Ovary (tissue), 9 donors: ENCODE measurements around the gene B3GNT5. TPM values are rescaled to one million over a fixed set of nuclear protein-coding genes. Genes with fewer than 3 reads are reported as not detected.

Experiments
- DNase-seq, 5 donors: peaks; one replicate each; pipeline ENCODE4 v3.0.0-alpha.2; 2019 to 2020
- H3K27ac ChIP-seq, 2 donors: fragments of 200-600 bp; one replicate each; pipeline versions ENCODE4 v1.5.1 to v1.8.0; 2019 to 2022
- H3K27me3 ChIP-seq: fragments of 200-600 bp; one replicate; pipeline ENCODE4 v1.8.0; 2022
- H3K36me3 ChIP-seq: fragments of 200-600 bp; sonication (generic); one replicate; pipeline ENCODE4 v1.5.1; 2019
- H3K4me1 ChIP-seq: one replicate; pipeline ENCODE4 v1.8.1; 2013; ENCODE audit warnings: mild to moderate bottlenecking, moderate library complexity; ENCODE audit not compliant: insufficient read depth
- H3K4me3 ChIP-seq: fragments of 200-600 bp; sonication (generic); one replicate; pipeline ENCODE4 v1.5.1; 2017
- H3K9me3 ChIP-seq, 2 donors: fragments of 200-600 bp in 1 of 2; sonication (generic) in 1 of 2; one replicate each; pipeline versions ENCODE4 v1.5.1 to v1.8.1; 2013 to 2019; ENCODE audit warnings: mild to moderate bottlenecking in 1 of 2, moderate library complexity in 1 of 2
- CTCF ChIP-seq, 3 donors: fragments of 450-650 bp in 2 of 3; fragments of 200-600 bp in 1 of 3; IDR thresholded peaks; one replicate each; pipeline versions ENCODE4 v1.5.1 to v1.8.0; 2016 to 2022; ENCODE audit warnings: antibody characterized with exemption in 3 of 3, mild to moderate bottlenecking in 1 of 3
- EP300 ChIP-seq: sonication (generic); formaldehyde crosslinking; IDR thresholded peaks from one replicate; pipeline ENCODE4 v1.6.1; 2017; ENCODE audit warnings: antibody characterized with exemption
- POLR2A ChIP-seq: fragments of 450-650 bp; IDR thresholded peaks from one replicate; pipeline ENCODE4 v1.6.1; 2017; ENCODE audit warnings: antibody characterized with exemption, mild to moderate bottlenecking, moderate library complexity
- WGBS, 3 donors: extraction: QIAGEN DNeasy Blood & Tissue Kit in 1 of 3; methylation state at CpG; one replicate each; pipeline versions ENCODE4 v1.1.5 to v1.1.7; 2013 to 2017; 5-methylcytosine and 5-hydroxymethylcytosine counted together
- intact Hi-C, 4 donors: fragments of 100-400 bp; cut with DNase I; formaldehyde crosslinking; loops; one replicate each; pipeline versions ENCODE4 v1.11.0 to v1.15.1; 2022 to 2023
- polyA plus RNA-seq, 2 donors: library from polyadenylated mRNA; stranded (reverse); fragments of 200-250 nt in 1 of 2; fragments of 350-450 nt in 1 of 2; fragmentation: Illumina TruSeq in 1 of 2; extraction: RNeasy Lipid Tissue Mini Kit (QIAGEN cat#74804) in 1 of 2; gene quantifications; one replicate each; pipeline ENCODE4 v1.2.3, GENCODE V29; 2013 to 2014
- total RNA-seq, 7 donors: library from RNA; depleted of rRNA in 2 of 7; stranded (reverse); fragments of >200 nt in 2 of 7; fragmentation: NEBNext Ultra II Directional in 3 of 7; extraction: Animal tissue kit (Norgen Biotek cat#: 25700) in 3 of 7; gene quantifications; one replicate each; pipeline versions ENCODE4 v1.1.0 to v1.2.4, GENCODE V29; 2016 to 2023
- donor health status: DM: no; HTN: no; CAD: no; lungs with moderate emphysema.
- donor health status: DM: no; HTN: no; CAD: no.
- donor health status: Bipolar disorder and iron deficiency.
- donor health status: DM: yes; HTN: yes; CAD: no.
- donor health status: DM: no; HTN: no; CAD: no.
- donor health status: DM: yes; HTN: yes; CAD: no.

B3GNT5 gene
- total and polyA plus RNA-seq, 9 donors = 4.1 to 12.9 (median 6.8) TPM

DNA sequence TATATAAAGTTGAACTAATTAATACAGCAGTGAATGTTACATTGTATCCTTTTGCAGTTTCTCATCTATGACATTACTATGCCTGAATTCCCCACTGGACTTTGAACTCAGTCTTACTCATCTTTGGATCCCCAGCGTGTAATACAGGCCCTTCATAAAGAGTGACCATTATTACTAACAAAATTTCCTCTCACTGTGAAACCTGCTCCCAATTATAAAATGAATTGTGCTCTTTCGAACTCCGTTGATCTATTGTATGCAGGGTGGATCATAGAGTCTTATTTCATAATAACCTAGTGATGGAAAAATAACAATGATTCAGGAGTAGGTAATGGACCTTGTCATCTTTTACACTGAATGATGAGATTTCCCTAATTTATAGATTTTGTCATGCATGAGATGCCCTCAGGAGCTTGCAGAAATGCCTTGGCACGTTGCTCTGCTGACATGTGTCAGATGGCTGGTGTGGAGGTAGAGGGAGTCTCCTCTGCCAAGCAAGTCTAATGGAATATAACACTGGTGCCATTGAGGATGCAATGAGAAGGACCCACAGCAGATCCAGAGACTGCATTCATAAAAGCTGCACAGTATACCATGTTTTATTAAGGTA lies 25.5 kb downstream of the B3GNT5 start:
- 88 to 89% (median 88%) methylated on average over 4 of the region's 4 CpGs for WGBS, 3 donors
- no peak for DNase-seq
- Histone ChIP-seq H3K4me1 (no peaks in the 10 kb centered on the region), H3K27ac (no peak overlapping the region), H3K27me3 (no peaks in the 10 kb centered on the region), H3K4me3 (no peak overlapping the region), H3K9me3 (no peaks in the 10 kb centered on the region), H3K36me3 (no peaks in the 10 kb centered on the region)
- TF ChIP-seq EP300 = no peak
- no peak for TF ChIP-seq CTCF (IDR thresholded peaks at IDR 0.05)
- no peak for TF ChIP-seq POLR2A
- intact Hi-C loops = no loop called here

GRCh38 chr3:183279371-183279770 lies 26.3 kb downstream of the B3GNT5 start:
- Histone ChIP-seq H3K4me3 (no peak overlapping the region), H3K9me3 (no peaks in the 10 kb centered on the region), H3K36me3 (no peaks in the 10 kb centered on the region), H3K4me1 (no peaks in the 10 kb centered on the region), H3K27ac (no peak overlapping the region), H3K27me3 (no peaks in the 10 kb centered on the region)
- no peak for TF ChIP-seq POLR2A
- no peak for TF ChIP-seq EP300
- TF ChIP-seq CTCF (IDR thresholded peaks at IDR 0.05) = no peak
- DNase-seq = no peak
- intact Hi-C loops = no loop called here
- WGBS, 3 donors = 85 to 90% (median 87%) methylated on average over 3 of the region's 3 CpGs

DNA sequence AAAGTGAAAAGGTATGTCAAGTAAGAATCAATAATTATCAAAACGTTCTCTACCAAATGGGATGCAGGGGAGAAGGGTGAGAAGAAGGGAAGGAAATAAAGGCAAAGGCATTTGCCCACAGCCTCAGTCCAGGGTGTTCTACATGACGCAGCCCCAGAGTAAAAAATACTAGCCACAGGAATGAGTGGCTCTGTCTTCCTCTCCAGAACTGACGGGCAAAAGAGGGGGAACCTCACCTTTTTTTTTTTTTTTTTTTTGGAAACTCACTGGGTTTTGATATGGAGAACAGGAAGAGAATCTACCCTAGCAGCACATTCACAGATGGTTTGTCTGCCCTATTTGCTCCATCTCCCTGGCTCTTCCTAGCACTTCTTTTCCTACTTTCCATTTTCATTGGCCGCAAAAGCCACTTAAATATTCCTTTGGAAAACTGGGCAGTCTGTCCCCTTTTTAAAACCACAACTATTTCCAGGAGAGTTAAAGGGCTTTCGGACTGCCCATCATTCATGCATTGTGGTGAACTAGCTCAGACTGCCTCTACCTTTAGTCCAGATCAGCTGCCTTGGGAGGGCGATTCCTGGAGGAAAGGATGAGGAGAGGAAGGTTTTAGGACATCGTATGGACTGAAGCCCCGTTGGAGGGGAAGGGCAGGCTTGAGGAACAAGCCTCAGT lies 28.2 kb downstream of the B3GNT5 start:
- no peak for TF ChIP-seq EP300
- Histone ChIP-seq H3K27me3 (no peaks in the 10 kb centered on the region), H3K36me3 (no peaks in the 10 kb centered on the region), H3K4me1 (peaks cover 2% of the 10 kb centered on the region), H3K27ac (no peak overlapping the region), H3K9me3 (no peaks in the 10 kb centered on the region), H3K4me3 (no peak overlapping the region)
- DNase-seq = no peak
- intact Hi-C loops = no loop called here
- 86 to 89% (median 87%) methylated on average over 8 of the region's 8 CpGs for WGBS, 3 donors

GRCh38 chr3:183283886-183284285 lies 30.8 kb downstream of the B3GNT5 start:
- H3K36me3 ChIP-seq = no peaks in the 10 kb centered on the region
- H3K27me3 ChIP-seq = no peaks in the 10 kb centered on the region
- no peak overlapping the region for H3K27ac ChIP-seq
- H3K4me1 ChIP-seq = peaks cover 2% of the 10 kb centered on the region
- 61 to 79% (median 70%) methylated on average over 2 of the region's 2 CpGs for WGBS, 3 donors
- no peak for DNase-seq
- no peak overlapping the region for H3K4me3 ChIP-seq
- TF ChIP-seq CTCF (IDR thresholded peaks at IDR 0.05) = no peak
- no peak for TF ChIP-seq POLR2A
- no peak for TF ChIP-seq EP300
- H3K9me3 ChIP-seq = no peaks in the 10 kb centered on the region
- intact Hi-C loops = no loop called here

- WGBS, 3 donors = 84 to 92% (median 86%) methylated on average over 3 of the region's 3 CpGs
- H3K9me3 ChIP-seq = no peaks in the 10 kb centered on the region
- H3K4me3 ChIP-seq = no peak overlapping the region
- H3K4me1 ChIP-seq = peaks cover 2% of the 10 kb centered on the region
- no peaks in the 10 kb centered on the region for H3K27me3 ChIP-seq
- DNase-seq = no peak
- intact Hi-C loops = no loop called here
- TF ChIP-seq CTCF (IDR thresholded peaks at IDR 0.05) (no peak), EP300 (no peak), POLR2A (no peak)
- H3K27ac ChIP-seq = no peak overlapping the region
- no peaks in the 10 kb centered on the region for H3K36me3 ChIP-seq
These were observed 31.5 kb downstream of the B3GNT5 start for GRCh38 chr3:183284570-183284969.
